HG03521 (cell line): Measurements from ENCODE around the gene KLF7.

Experiments used
- ATAC-seq: cut with Tn5 transposase; IDR thresholded peaks from one replicate; pipeline ENCODE4 v1.9.1; 2021; ENCODE audit warnings: mild to moderate bottlenecking, moderate library complexity; ENCODE audit not compliant: unreplicated experiment

The KLF7 gene

GRCh38 chr2:207167099-207167923 is 1.6 kb upstream of the KLF7 start:
- ATAC-seq, result no peak

- peak; percentile 46 for ATAC-seq
Observed at GRCh38 chr2:207166349-207167098, 776 bp upstream of the KLF7 start.

DNA sequence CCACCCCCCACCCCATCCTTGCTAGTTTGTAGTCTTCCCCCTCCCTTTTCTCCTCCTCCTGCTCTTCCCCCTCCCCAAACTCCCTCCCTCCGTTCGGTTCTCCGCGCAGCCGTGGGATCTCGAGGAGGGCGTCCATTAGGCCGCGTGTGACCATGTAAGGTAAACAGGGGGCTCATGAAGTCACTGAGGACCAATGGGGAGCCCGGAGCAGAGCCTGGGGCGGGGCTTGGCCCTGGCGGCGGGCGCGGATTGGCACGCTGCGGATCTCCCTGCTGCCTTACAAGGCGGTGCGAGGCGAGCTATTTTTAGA is 246 bp upstream of the KLF7 start:
- peak; percentile 97 for ATAC-seq

- no peak for ATAC-seq
Observed at GRCh38 chr2:207164006-207164831, 1.5 kb downstream of the KLF7 start.

- ATAC-seq, result no peak
Observed at GRCh38 chr2:207163756-207164005, 2.1 kb downstream of the KLF7 start.

DNA sequence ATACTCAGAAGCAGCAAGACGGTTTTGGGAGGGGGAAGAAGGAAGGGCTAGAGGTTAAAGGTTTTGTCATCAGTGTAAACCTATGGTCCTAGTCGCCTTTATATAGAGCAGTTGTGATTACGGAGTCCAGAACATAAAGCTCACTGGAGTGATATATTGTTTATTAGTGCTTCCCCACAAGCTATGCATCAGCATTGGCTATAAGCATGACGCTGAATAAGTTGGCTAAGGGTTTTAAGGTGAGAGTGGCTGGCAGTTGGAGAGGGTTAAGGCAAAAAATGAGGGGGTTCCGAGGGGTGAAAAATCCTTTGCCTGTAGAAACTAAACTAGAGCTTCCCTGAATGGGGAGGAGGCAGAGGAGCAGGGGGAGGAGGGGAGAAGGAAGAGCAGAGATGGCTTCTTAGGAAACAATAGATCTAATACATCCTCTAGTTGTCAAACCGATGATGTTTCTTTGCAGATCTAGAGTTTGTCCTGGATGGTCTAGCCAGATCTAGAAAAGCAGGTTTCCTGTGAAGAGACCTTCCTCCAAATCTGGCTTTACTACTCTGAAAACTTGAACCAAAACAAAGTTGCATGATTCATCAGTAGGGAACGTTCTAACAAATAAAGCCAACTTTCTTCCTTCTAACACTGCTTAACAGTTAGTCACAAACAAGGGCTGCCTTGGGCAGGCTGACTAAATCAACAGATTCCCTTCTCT is 2.5 kb downstream of the KLF7 start:
- no peak for ATAC-seq

GRCh38 chr2:207162316-207162715 is 3.4 kb downstream of the KLF7 start:
- no peak for ATAC-seq

DNA sequence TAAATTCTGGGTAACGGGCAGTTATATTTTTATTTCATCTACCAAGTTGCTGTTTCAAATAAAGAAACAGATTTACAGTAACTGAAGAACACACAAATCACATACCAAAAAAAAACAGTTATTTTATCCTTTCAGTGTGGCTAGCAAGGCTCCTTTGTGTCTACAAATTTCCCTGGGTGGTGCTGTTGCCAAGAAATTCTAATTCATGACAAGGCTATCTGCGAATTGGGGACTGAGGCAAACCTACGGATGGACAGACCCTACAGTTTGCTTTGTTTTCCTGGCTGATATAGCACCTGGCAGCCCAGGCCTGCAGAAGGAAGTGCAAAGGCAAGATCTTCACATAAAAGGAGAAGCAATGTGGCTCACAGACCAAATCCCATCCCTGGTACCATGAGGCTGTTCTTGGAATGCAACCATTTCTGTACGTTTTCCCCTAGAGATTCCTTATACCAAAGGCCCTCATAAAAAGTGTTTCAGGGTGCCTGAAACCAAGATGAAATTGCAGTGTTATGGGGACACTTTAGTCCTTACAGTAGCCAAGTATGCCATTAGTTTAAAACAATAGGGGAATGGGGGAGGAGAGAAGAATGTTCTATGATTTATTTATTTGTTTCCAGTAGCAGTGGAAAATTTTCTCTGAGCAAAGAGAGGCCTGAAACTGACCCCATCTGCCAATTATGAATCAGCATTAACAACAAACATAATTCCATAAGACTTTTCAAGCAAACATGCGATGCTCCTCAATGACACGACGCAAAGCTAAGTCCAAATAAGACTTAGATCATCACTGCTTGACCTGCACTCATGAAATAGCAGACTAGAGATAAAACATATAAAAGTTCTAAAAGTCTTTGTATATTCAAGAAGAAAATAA is 4.3 kb downstream of the KLF7 start:
- no peak for ATAC-seq

GRCh38 chr2:207160115-207160514 is 5.6 kb downstream of the KLF7 start:
- ATAC-seq, result no peak

GRCh38 chr2:207159002-207159401 is 6.7 kb downstream of the KLF7 start:
- ATAC-seq, result no peak

GRCh38 chr2:207157731-207158130 is 8.0 kb downstream of the KLF7 start:
- no peak for ATAC-seq

- no peak for ATAC-seq
Observed at GRCh38 chr2:207157162-207157481, 8.6 kb downstream of the KLF7 start.

DNA sequence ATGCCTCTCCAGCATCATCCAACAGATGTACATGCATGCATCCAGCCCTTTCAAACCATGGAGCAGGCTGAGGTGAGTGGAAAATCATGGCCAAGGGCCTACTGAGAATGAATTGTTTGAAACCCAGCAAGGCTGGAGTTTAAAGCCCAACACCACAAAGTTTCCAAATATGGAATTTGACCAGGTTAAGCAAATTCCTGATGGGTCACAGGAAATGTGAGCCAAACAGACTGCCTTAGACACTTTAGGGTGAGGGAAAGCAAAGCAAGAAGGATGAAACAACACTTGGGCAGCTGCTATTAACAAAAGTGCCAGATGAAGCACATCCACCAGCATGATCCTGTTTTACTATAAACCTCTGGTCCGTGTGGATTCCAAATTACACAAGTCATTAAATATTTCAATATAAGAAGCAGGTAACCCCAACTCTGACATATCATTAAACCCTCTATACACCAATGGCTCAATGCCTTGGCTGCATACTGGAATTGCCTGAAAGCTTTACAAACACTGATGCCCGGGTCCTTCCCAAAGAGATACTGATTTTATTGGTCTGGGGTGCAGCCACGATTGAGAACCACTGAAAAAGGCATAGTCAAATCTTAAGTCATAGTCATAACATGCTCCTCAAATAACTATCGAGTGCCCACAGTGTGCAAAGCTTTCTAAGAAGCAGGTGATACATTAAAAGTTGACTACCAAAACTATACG is 9.1 kb downstream of the KLF7 start:
- ATAC-seq, result peak; percentile 70

GRCh38 chr2:207155516-207156444 is 10.0 kb downstream of the KLF7 start:
- no peak for ATAC-seq

DNA sequence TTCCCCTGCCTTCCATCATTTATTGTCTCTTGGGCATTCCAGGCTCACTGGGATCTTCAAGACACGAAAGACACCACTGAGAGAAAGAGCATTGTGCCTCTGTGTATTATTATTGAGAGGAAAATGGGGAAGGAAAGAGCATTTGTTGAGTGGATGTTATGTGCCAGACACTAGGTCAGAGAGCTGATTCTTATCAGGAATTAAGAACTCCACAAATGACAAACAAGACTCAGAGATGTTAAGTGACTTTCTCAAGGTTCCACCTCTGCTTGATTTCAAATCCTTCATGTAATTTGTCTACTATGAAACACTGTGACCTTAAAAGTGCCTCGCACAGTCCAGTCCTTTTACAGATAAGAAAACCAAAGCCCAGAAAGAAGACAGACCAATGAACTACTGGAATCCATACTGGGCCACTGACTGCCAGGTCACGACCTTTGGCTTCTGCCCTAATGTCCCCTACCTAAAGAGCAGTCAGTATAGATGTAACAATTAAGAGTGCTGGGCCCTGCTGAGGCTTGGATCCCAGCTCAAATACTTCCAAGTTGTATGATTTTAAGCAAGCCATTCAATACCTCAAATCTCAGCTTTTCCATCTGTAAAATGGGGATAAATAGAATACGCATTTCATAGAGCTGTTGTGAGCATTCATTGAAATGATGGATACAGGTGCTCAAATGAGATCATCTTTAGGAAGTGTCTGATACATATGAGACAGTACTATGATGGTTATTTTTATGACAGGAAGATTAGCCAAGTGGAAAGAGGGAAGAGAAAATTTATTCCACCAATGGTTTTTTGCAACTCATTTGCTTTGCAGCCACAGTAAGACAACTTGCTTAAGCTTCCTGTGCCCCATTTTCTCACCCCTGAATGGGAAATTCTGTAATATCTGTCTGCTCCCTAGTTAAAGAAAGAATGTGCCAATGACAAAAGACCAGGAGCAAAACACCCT is 10.9 kb downstream of the KLF7 start:
- ATAC-seq, result no peak

- no peak for ATAC-seq
Observed at GRCh38 chr2:207153266-207153975, 12.3 kb downstream of the KLF7 start.

DNA sequence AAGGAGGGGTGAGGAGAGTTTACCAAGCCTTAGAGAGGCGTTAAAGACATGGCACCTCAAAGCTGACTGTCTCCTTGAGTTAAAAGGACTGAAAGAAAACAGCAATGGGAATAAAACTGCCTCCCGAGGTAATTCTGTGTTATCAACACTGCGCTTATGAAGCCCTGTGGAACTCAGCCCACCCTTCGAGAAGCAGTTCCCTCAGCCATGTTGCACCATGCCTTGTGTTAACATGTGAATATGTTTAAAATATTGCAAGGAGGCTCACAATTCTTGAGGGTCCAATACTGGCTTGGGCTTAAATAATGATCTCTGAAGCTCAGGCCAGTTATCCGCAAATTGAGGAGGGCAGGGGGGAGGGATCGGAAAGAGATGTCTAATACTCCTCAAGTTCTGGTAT is 14.7 kb downstream of the KLF7 start:
- ATAC-seq, result no peak
